Posterior cingulate gyrus (tissue), 11 donors: Measurements from ENCODE around the gene CWF19L1.
"Not testable (repeated sequence)": the region's sequence is repeated elsewhere in the genome, so short reads cannot be mapped to it uniquely, and the experiment has no call there.

ENCODE experiments used
- DNase-seq, 10 donors: peaks; one replicate each; pipeline versions ENCODE4 v3.0.0 to v3.0.0-alpha.2; 2020 to 2021; ENCODE audit warnings: mixed read lengths in 3 of 10
- intact Hi-C: fragments of 100-400 bp; cut with DNase I; formaldehyde crosslinking; loops from one replicate; pipeline ENCODE4 v1.15.1; 2023

CWF19L1 gene

GRCh38 chr10:100267239-100268104 is at the start of gene CWF19L1:
Gene CWF19L1, minus strand, starts transcription at chr10:100267638. Its CDS starts 45 bp downstream, at chr10:100267593.
- peak; percentile 81 to 97 (median 86) for DNase-seq
- intact Hi-C loops = loop anchor here (1.0 kb wide), 1 partner anchor 81 kb away; the partner anchor contains the start of gene ERLIN1

- intact Hi-C loops = no loop called here
- DNase-seq = no peak
Observed at GRCh38 chr10:100315615-100316014, 48.2 kb upstream of the CWF19L1 start.

GRCh38 chr10:100311298-100311697 is 43.9 kb upstream of the CWF19L1 start:
- DNase-seq = no peak
- intact Hi-C loops = no loop called here

- intact Hi-C loops = no loop called here
- no peak for DNase-seq
Observed at GRCh38 chr10:100307684-100308083, 40.2 kb upstream of the CWF19L1 start.

- intact Hi-C loops = no loop called here
- no peak for DNase-seq
Observed at GRCh38 chr10:100306861-100307260, 39.4 kb upstream of the CWF19L1 start.

- no peak for DNase-seq
- intact Hi-C loops = no loop called here
Observed at GRCh38 chr10:100304414-100304813, 37.0 kb upstream of the CWF19L1 start.

- intact Hi-C loops = loop anchor here (1.0 kb wide), 1 partner anchor 129 kb away; no protein-coding TSS in a partner anchor
- no peak for DNase-seq
Observed at GRCh38 chr10:100303724-100304319, 36.4 kb upstream of the CWF19L1 start.

- intact Hi-C loops, DNase-seq: not testable (repeated sequence)
Observed at GRCh38 chr10:100301123-100301522, 33.7 kb upstream of the CWF19L1 start.

GRCh38 chr10:100297242-100297641 is 29.8 kb upstream of the CWF19L1 start:
- intact Hi-C loops = no loop called here
- DNase-seq = no peak

GRCh38 chr10:100293066-100293465 is 25.6 kb upstream of the CWF19L1 start:
- intact Hi-C loops = no loop called here
- DNase-seq = no peak

- DNase-seq = not testable (repeated sequence)
Observed at GRCh38 chr10:100292300-100292699, 24.9 kb upstream of the CWF19L1 start.

GRCh38 chr10:100291356-100291755 is 23.9 kb upstream of the CWF19L1 start:
- DNase-seq = no peak
- intact Hi-C loops = no loop called here

More at GRCh38 chr10:100292300-100292699, 24.9 kb upstream of the CWF19L1 start:
- intact Hi-C loops = not testable (repeated sequence)

- DNase-seq = no peak
- intact Hi-C loops = loop anchor here (5.0 kb wide), 1 partner anchor 53 kb away; no protein-coding TSS in a partner anchor
Observed at GRCh38 chr10:100289641-100290040, 22.2 kb upstream of the CWF19L1 start.

GRCh38 chr10:100288196-100288595 is 20.8 kb upstream of the CWF19L1 start:
- intact Hi-C loops = loop anchor here (5.0 kb wide), 1 partner anchor 54 kb away; no protein-coding TSS in a partner anchor
- DNase-seq = no peak

GRCh38 chr10:100287756-100288155 is 20.3 kb upstream of the CWF19L1 start:
- intact Hi-C loops = loop anchor here (5.0 kb wide), 1 partner anchor 55 kb away; no protein-coding TSS in a partner anchor

GRCh38 chr10:100286051-100287033 is 18.9 kb upstream of the CWF19L1 start, which contains the start of gene BLOC1S2:
Gene BLOC1S2, minus strand, starts transcription at chr10:100286680. Its CDS starts 21 bp downstream, at chr10:100286659.
- DNase-seq = peak; percentile 83 to 98 (median 88)
- intact Hi-C loops = loop anchor here (5.0 kb wide), 1 partner anchor 56 kb away; no protein-coding TSS in a partner anchor

More at GRCh38 chr10:100287756-100288155, 20.3 kb upstream of the CWF19L1 start:
- no peak for DNase-seq

GRCh38 chr10:100285326-100285725 is 17.9 kb upstream of the CWF19L1 start:
- peak in 1 of 10 donors; percentile 65 for DNase-seq
- intact Hi-C loops = loop anchor here (5.0 kb wide), 1 partner anchor 57 kb away; no protein-coding TSS in a partner anchor

GRCh38 chr10:100282907-100283306 is 15.5 kb upstream of the CWF19L1 start:
- DNase-seq = no peak
- intact Hi-C loops = no loop called here

- DNase-seq, intact Hi-C loops: not testable (repeated sequence)
Observed at GRCh38 chr10:100276971-100277370, 9.5 kb upstream of the CWF19L1 start.
